Spleen (tissue), 7 donors: Measurements from ENCODE around the gene RASA3.

Experiments used
- POLR2AphosphoS5 ChIP-seq, 3 donors: sonication (generic); formaldehyde crosslinking; IDR thresholded peaks; one replicate each; pipeline ENCODE4 v1.5.1; 2017; ENCODE audit warnings: antibody characterized with exemption in 3 of 3
- TF ChIP-seq, protein P1 (sequence below), 11 experiments: fragments of 200-600 bp in 7 of 11; fragments of 450-650 bp in 4 of 11; sonication (generic) in 4 of 11; IDR thresholded peaks in 8 of 11; conservative IDR thresholded peaks in 3 of 11; 1 replicate in 7 of 11; 2 replicates in 4 of 11; pipeline versions ENCODE4 v1.4.0 to v1.8.0; 2016 to 2021; ENCODE audit warnings: antibody characterized with exemption in 11 of 11, inconsistent platforms in 4 of 11, mild to moderate bottlenecking in 1 of 11
- donor health status: DM: no; HTN: no; CAD: no; lungs with moderate emphysema.
- donor health status: DM: no; HTN: no; CAD: no.
- donor health status: DM: no; HTN: no; CAD: no.

- TF ChIP-seq, protein P1, sequence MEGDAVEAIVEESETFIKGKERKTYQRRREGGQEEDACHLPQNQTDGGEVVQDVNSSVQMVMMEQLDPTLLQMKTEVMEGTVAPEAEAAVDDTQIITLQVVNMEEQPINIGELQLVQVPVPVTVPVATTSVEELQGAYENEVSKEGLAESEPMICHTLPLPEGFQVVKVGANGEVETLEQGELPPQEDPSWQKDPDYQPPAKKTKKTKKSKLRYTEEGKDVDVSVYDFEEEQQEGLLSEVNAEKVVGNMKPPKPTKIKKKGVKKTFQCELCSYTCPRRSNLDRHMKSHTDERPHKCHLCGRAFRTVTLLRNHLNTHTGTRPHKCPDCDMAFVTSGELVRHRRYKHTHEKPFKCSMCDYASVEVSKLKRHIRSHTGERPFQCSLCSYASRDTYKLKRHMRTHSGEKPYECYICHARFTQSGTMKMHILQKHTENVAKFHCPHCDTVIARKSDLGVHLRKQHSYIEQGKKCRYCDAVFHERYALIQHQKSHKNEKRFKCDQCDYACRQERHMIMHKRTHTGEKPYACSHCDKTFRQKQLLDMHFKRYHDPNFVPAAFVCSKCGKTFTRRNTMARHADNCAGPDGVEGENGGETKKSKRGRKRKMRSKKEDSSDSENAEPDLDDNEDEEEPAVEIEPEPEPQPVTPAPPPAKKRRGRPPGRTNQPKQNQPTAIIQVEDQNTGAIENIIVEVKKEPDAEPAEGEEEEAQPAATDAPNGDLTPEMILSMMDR (IDR thresholded peaks at IDR 0.05 in 8 of 11, conservative IDR thresholded peaks at IDR 0.05 in 3 of 11) = no peak
- no peak for TF ChIP-seq POLR2AphosphoS5 (IDR thresholded peaks at IDR 0.05)
These were observed 120.3 kb downstream of the RASA3 start for GRCh38 chr13:114012141-114012540.
